A549 (cell line): Measurements from ENCODE around the gene ACADSB. TPM values are rescaled to one million over a fixed set of nuclear protein-coding genes. Genes with fewer than 3 reads are reported as not detected.
A peak's percentile ranks its signal among the peaks of the same experiment; 100 is the strongest.

Experiments
- ATAC-seq, 2 experiments: fragments of 200-7000 bp in 1 of 2; fragments of >200 bp in 1 of 2; cut with Nextera tagmentation in 1 of 2; cut with Tn5 transposase in 1 of 2; 3 replicates each; pipeline versions ENCODE4 v1.8.0 to v1.9.1; 2018 to 2020; ENCODE audit warnings: mild to moderate bottlenecking in 1 of 2, moderate library complexity in 1 of 2
- CTCF ChIA-PET: fragments of 300-600 bp; sonication (Branson Sonifier 250); formaldehyde crosslinking; extraction: SDS; loops from one replicate; lab custom pipeline; 2021; ENCODE audit warnings: antibody characterized with exemption, inconsistent platforms; lab: Yijun Ruan, JAX
- POLR2A ChIA-PET: fragments of 350-600 bp; formaldehyde crosslinking; extraction: SDS; loops from one replicate; lab custom pipeline; 2021; ENCODE audit warnings: antibody characterized with exemption, inconsistent platforms; lab: Yijun Ruan, JAX
- DNase-seq, 2 experiments: peaks; one replicate each; pipeline versions ENCODE4 v3.0.0 to v3.0.0-alpha.2; 2011 to 2016; ENCODE audit warnings: low read depth in 1 of 2, low spot score in 1 of 2
- FAIRE-seq: peaks from 2 replicates; lab custom pipeline; 2011; peaks lifted over from hg19 to GRCh38; lab: Jason Lieb, UNC
- H3K27ac ChIP-seq, 2 experiments: fragments of >200 bp; sonication (Bioruptor Twin); formaldehyde crosslinking; 3 replicates each; pipeline ENCODE4 v1.5.1; 2016 to 2017
- H3K4me1 ChIP-seq: fragments of >200 bp; sonication (Bioruptor Twin); formaldehyde crosslinking; 3 replicates; pipeline ENCODE4 v1.6.1; 2016
- H3K4me2 ChIP-seq: fragments of >200 bp; sonication (Bioruptor Twin); formaldehyde crosslinking; 3 replicates; pipeline ENCODE4 v1.6.1; 2016
- H3K4me3 ChIP-seq: fragments of >200 bp; sonication (Bioruptor Twin); formaldehyde crosslinking; 3 replicates; pipeline ENCODE4 v1.5.1; 2016
- H3K9me3 ChIP-seq: fragments of >200 bp; sonication (Bioruptor Twin); formaldehyde crosslinking; 3 replicates; pipeline ENCODE4 v1.6.1; 2016
- CHD4 ChIP-seq: fragments of 200-600 bp; sonication (generic); IDR thresholded peaks from 2 replicates; pipeline ENCODE4 v1.6.1; 2016; ENCODE audit warnings: antibody characterized with exemption, mild to moderate bottlenecking, borderline replicate concordance
- EHF ChIP-seq: fragments of 250-450 bp; sonication (Bioruptor Pico); IDR thresholded peaks from 2 replicates; pipeline ENCODE4 v1.5.0; 2020; ENCODE audit warnings: mild to moderate bottlenecking
- EHMT2 ChIP-seq: fragments of 200-600 bp; sonication (generic); IDR thresholded peaks from 2 replicates; pipeline ENCODE4 v1.6.1; 2016; ENCODE audit warnings: antibody characterized with exemption, low read depth, mild to moderate bottlenecking, moderate library complexity
- EP300 ChIP-seq, 2 experiments: fragments of >200 bp; sonication (Bioruptor Twin); formaldehyde crosslinking; IDR thresholded peaks; 2 replicates in 1 of 2; 3 replicates in 1 of 2; pipeline ENCODE4 v1.6.1; 2016 to 2017
- FOSB ChIP-seq: fragments of 250-450 bp; sonication (Bioruptor Pico); IDR thresholded peaks from 2 replicates; pipeline ENCODE4 v1.5.0; 2020; ENCODE audit warnings: mild to moderate bottlenecking, moderate library complexity
- FOSL2 ChIP-seq, 2 experiments: fragments of 450-650 bp in 1 of 2; fragments of >200 bp in 1 of 2; sonication (Bioruptor Twin) in 1 of 2; formaldehyde crosslinking; IDR thresholded peaks; 2 replicates each; pipeline versions ENCODE4 v1.5.0 to v1.6.1; 2016 to 2020; ENCODE audit warnings: mild to moderate bottlenecking in 1 of 2, moderate library complexity in 1 of 2
- GATA3 ChIP-seq: IDR thresholded peaks from 2 replicates; pipeline ENCODE4 v1.6.1; 2012; ENCODE audit warnings: borderline replicate concordance
- HEYL ChIP-seq: fragments of 250-450 bp; sonication (Bioruptor Pico); IDR thresholded peaks from 2 replicates; pipeline ENCODE4 v1.8.0; 2021; ENCODE audit warnings: mild to moderate bottlenecking, moderate library complexity
- HOXA7 ChIP-seq: fragments of 250-450 bp; sonication (Bioruptor Pico); IDR thresholded peaks from 2 replicates; pipeline ENCODE4 v1.5.0; 2020; ENCODE audit warnings: mild to moderate bottlenecking, moderate library complexity
- HOXB5 ChIP-seq: fragments of 250-450 bp; sonication (Bioruptor Pico); IDR thresholded peaks from 2 replicates; pipeline ENCODE4 v1.5.0; 2020; ENCODE audit warnings: mild to moderate bottlenecking, moderate library complexity
- JUN ChIP-seq, 2 experiments: fragments of >200 bp; sonication (Bioruptor Twin); formaldehyde crosslinking; IDR thresholded peaks; 2 replicates in 1 of 2; 3 replicates in 1 of 2; pipeline ENCODE4 v1.6.1; 2016 to 2017
- KDM5A ChIP-seq: fragments of 200-600 bp; sonication (generic); IDR thresholded peaks from 2 replicates; pipeline ENCODE4 v1.6.1; 2016; ENCODE audit warnings: antibody characterized with exemption, mild to moderate bottlenecking
- MAFK ChIP-seq: fragments of 450-650 bp; IDR thresholded peaks from 2 replicates; pipeline ENCODE4 v1.6.1; 2014; ENCODE audit not compliant: partially characterized antibody
- MAX ChIP-seq: IDR thresholded peaks from 2 replicates; pipeline ENCODE4 v1.6.1; 2012
- MYC ChIP-seq: IDR thresholded peaks from 2 replicates; pipeline ENCODE4 v1.6.1; 2012; ENCODE audit warnings: mild to moderate bottlenecking, inconsistent platforms, low read length, improper control_type of control experiment, borderline replicate concordance
- NFE2L2 ChIP-seq: fragments of 150-350 bp; conservative IDR thresholded peaks from 2 replicates; pipeline ENCODE4 v1.6.1; 2014; ENCODE audit warnings: low read length
- NR3C1 ChIP-seq: fragments of >200 bp; sonication (Bioruptor Twin); formaldehyde crosslinking; IDR thresholded peaks from 3 replicates; pipeline ENCODE4 v1.6.1; 2017
- PBX3 ChIP-seq: IDR thresholded peaks from 2 replicates; pipeline ENCODE4 v1.6.1; 2012
- RCOR1 ChIP-seq: fragments of 150-350 bp; IDR thresholded peaks from 2 replicates; pipeline ENCODE4 v1.6.1; 2014; ENCODE audit warnings: antibody characterized with exemption, low read length, low read depth
- RFX5 ChIP-seq: fragments of 450-650 bp; IDR thresholded peaks from 2 replicates; pipeline ENCODE4 v1.7.1; 2014; ENCODE audit warnings: antibody characterized with exemption, mild to moderate bottlenecking, moderate library complexity
- SREBF2 ChIP-seq: fragments of 450-650 bp; IDR thresholded peaks from 2 replicates; pipeline ENCODE4 v1.6.1; 2014; ENCODE audit warnings: mild to moderate bottlenecking, moderate library complexity
- TFCP2L1 ChIP-seq: fragments of 250-450 bp; sonication (Bioruptor Pico); IDR thresholded peaks from 2 replicates; pipeline ENCODE4 v1.5.0; 2021; ENCODE audit warnings: mild to moderate bottlenecking
- WGBS: methylation state at CpG from one replicate; pipeline ENCODE4 v1.1.6; 2017; ENCODE audit errors: missing lambda C conversion rate; 5-methylcytosine and 5-hydroxymethylcytosine counted together
- polyA plus RNA-seq, 4 experiments: library from polyadenylated mRNA; depleted of rRNA in 3 of 4; stranded (reverse); fragments of >200 nt; fragmentation: RNase III in 1 of 4; extraction: RNeasy Plus Mini Kit Qiagen cat#74134 plus additional on column Dnase treatment in 1 of 4; gene quantifications; 2 replicates in 3 of 4; 3 replicates in 1 of 4; pipeline ENCODE4 v1.2.3, GENCODE V29; 2011 to 2017
- TF ChIP-seq, protein P1 (sequence below): fragments of 450-650 bp; IDR thresholded peaks from 2 replicates; pipeline ENCODE4 v1.6.1; 2014; ENCODE audit warnings: antibody characterized with exemption
- TF ChIP-seq, protein P2 (sequence below): fragments of >200 bp; sonication (Bioruptor Twin); formaldehyde crosslinking; IDR thresholded peaks from 3 replicates; pipeline ENCODE4 v1.6.1; 2016
- TF ChIP-seq, protein P3 (sequence below): IDR thresholded peaks from 2 replicates; pipeline ENCODE4 v1.6.1; 2012; ENCODE audit warnings: low read depth, borderline replicate concordance

The ACADSB gene
- polyA plus RNA-seq, 2 of the 4 experiments (the other 2 are of a cell fraction): 8.5 to 18.5 TPM

GRCh38 chr10:122993797-122994336 lies 14.9 kb upstream of the ACADSB start:
- DNase-seq (no peak), ATAC-seq (no peak), FAIRE-seq (peak; percentile 79)
- no peak overlapping the region for H3K4me3 ChIP-seq
- 89% methylated on average over 6 of the region's 6 CpGs for WGBS
- CTCF ChIA-PET: no interaction called here
- no peaks in the 10 kb centered on the region for H3K9me3 ChIP-seq
- TF ChIP-seq EHF (no peak), MAFK (peak; percentile 82), EP300 (IDR thresholded peaks at IDR 0.05) (no peak)
- POLR2A ChIA-PET: interaction anchor here (0.8 kb wide), 1 partner anchor 13 kb away, joined by 3 read pairs; the partner anchor contains the start of gene PSTK
- no peak overlapping the region for H3K27ac ChIP-seq
- no peaks in the 10 kb centered on the region for H3K4me1 ChIP-seq
- H3K4me2 ChIP-seq: no peak overlapping the region

- FAIRE-seq (no peak), ATAC-seq (no peak), DNase-seq (no peak)
- Histone ChIP-seq H3K4me1 (peaks cover 5% of the 10 kb centered on the region; the same call in 1 of the 3 replicates), H3K4me2 (no peak overlapping the region), H3K4me3 (no peak overlapping the region), H3K27ac (no peak overlapping the region), H3K9me3 (no peaks in the 10 kb centered on the region)
- POLR2A ChIA-PET: no interaction called here
- 95% methylated on average over 4 of the region's 4 CpGs for WGBS
- TF ChIP-seq, protein P1, sequence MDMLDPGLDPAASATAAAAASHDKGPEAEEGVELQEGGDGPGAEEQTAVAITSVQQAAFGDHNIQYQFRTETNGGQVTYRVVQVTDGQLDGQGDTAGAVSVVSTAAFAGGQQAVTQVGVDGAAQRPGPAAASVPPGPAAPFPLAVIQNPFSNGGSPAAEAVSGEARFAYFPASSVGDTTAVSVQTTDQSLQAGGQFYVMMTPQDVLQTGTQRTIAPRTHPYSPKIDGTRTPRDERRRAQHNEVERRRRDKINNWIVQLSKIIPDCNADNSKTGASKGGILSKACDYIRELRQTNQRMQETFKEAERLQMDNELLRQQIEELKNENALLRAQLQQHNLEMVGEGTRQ: no peak
- TF ChIP-seq EHMT2 (no peak), RCOR1 (no peak), CHD4 (no peak), KDM5A (no peak), SREBF2 (no peak), FOSL2 (IDR thresholded peaks at IDR 0.05) (no peak), FOSL2 (CRISPR knock-in tag; IDR thresholded peaks at IDR 0.05) (no peak), MYC (no peak), NR3C1 (no peak), HEYL (CRISPR knock-in tag) (no peak), NFE2L2 (no peak), HOXA7 (CRISPR knock-in tag) (no peak), JUN (IDR thresholded peaks at IDR 0.05) (no peak)
- TF ChIP-seq, protein P2, sequence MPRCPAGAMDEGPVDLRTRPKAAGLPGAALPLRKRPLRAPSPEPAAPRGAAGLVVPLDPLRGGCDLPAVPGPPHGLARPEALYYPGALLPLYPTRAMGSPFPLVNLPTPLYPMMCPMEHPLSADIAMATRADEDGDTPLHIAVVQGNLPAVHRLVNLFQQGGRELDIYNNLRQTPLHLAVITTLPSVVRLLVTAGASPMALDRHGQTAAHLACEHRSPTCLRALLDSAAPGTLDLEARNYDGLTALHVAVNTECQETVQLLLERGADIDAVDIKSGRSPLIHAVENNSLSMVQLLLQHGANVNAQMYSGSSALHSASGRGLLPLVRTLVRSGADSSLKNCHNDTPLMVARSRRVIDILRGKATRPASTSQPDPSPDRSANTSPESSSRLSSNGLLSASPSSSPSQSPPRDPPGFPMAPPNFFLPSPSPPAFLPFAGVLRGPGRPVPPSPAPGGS: no peak
- CTCF ChIA-PET: interaction anchor here (1.0 to 2.4 kb wide), 2 partner anchors 14 to 16 kb away, joined by 4 to 9 read pairs; partner anchors contain the start of gene PSTK
These were observed 12.9 kb upstream of the ACADSB start for GRCh38 chr10:122995936-122996335.

- no peak for FAIRE-seq
- no peak for DNase-seq
- WGBS: 85% methylated on average over 3 of the region's 3 CpGs
- Histone ChIP-seq H3K27ac (no peak overlapping the region), H3K4me1 (peaks cover 5% of the 10 kb centered on the region; the same call in 1 of the 3 replicates)
- ATAC-seq: no peak
- POLR2A ChIA-PET: interaction anchor here (1.1 kb wide), 1 partner anchor 17 kb away, joined by 4 read pairs; no protein-coding TSS in a partner anchor
- CTCF ChIA-PET: interaction anchor here (2.4 kb wide), 1 partner anchor 16 kb away, joined by 9 read pairs; no protein-coding TSS in a partner anchor
- TF ChIP-seq, protein P3, sequence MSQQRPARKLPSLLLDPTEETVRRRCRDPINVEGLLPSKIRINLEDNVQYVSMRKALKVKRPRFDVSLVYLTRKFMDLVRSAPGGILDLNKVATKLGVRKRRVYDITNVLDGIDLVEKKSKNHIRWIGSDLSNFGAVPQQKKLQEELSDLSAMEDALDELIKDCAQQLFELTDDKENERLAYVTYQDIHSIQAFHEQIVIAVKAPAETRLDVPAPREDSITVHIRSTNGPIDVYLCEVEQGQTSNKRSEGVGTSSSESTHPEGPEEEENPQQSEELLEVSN: no peak
- TF ChIP-seq MAFK (no peak), TFCP2L1 (no peak), RFX5 (no peak), MAX (no peak), EHMT2 (no peak), HEYL (CRISPR knock-in tag) (no peak), GATA3 (no peak), FOSB (CRISPR knock-in tag) (no peak), HOXB5 (CRISPR knock-in tag) (no peak), PBX3 (no peak)
- TF ChIP-seq, protein P1: no peak
- TF ChIP-seq, all 56 proteins: peak for 0
- H3K4me2 ChIP-seq: no peak overlapping the region
- H3K9me3 ChIP-seq: no peaks in the 10 kb centered on the region
- H3K4me3 ChIP-seq: no peak overlapping the region
These were observed 10.9 kb upstream of the ACADSB start for GRCh38 chr10:122997864-122998263.
